Neuronal stem cell (in vitro differentiated cells): Measurements from ENCODE around the gene KCNIP4.

Experiments used
- DNase-seq: peaks from one replicate; pipeline ENCODE4 v3.0.0-alpha.2; 2013; ENCODE audit warnings: low spot score
- H2AFZ ChIP-seq: one replicate; pipeline ENCODE4 v1.6.1; 2013; ENCODE audit warnings: mild to moderate bottlenecking, low read length, inconsistent platforms
- H2AK5ac ChIP-seq: 2 replicates; pipeline ENCODE4 v1.6.1; 2013; ENCODE audit warnings: low read depth, mild to moderate bottlenecking, inconsistent platforms, low read length, moderate library complexity, mixed read lengths
- H2BK120ac ChIP-seq: 2 replicates; pipeline ENCODE4 v1.6.1; 2013; ENCODE audit warnings: low read depth, mild to moderate bottlenecking, inconsistent platforms, low read length, moderate library complexity, mixed read lengths
- H2BK12ac ChIP-seq: one replicate; pipeline ENCODE4 v1.6.1; 2013; ENCODE audit warnings: low read length, inconsistent platforms
- H2BK15ac ChIP-seq: 2 replicates; pipeline ENCODE4 v1.6.1; 2013; ENCODE audit warnings: mild to moderate bottlenecking, low read length, inconsistent platforms, mixed read lengths
- H2BK5ac ChIP-seq: one replicate; pipeline ENCODE4 v1.6.1; 2013; ENCODE audit warnings: inconsistent platforms, mild to moderate bottlenecking, low read length, moderate library complexity
- H3K14ac ChIP-seq: one replicate; pipeline ENCODE4 v1.6.1; 2013; ENCODE audit warnings: low read length, inconsistent platforms
- H3K18ac ChIP-seq: 2 replicates; pipeline ENCODE4 v1.6.1; 2013; ENCODE audit warnings: low read length, inconsistent platforms
- H3K23ac ChIP-seq: 2 replicates; pipeline ENCODE4 v1.6.1; 2013; ENCODE audit warnings: low read depth, mild to moderate bottlenecking, mixed read lengths, low read length, inconsistent platforms; ENCODE audit not compliant: poor library complexity
- H3K27ac ChIP-seq: replicated peaks from 3 replicates; pipeline ENCODE4 v1.5.1; 2013; ENCODE audit warnings: low read length, inconsistent platforms
- H3K27me3 ChIP-seq, 3 experiments: 2 replicates each; pipeline ENCODE4 v1.6.1; 2013; ENCODE audit warnings: low read length in 3 of 3, mild to moderate bottlenecking in 2 of 3, inconsistent platforms in 1 of 3, low read depth in 1 of 3, mixed read lengths in 1 of 3, moderate library complexity in 1 of 3; ENCODE audit not compliant: control insufficient read depth in 3 of 3, insufficient read depth in 3 of 3
- H3K36me3 ChIP-seq, 2 donors: replicated peaks in 1 of 2; 2 replicates each; pipeline ENCODE4 v1.6.1; 2013; ENCODE audit warnings: low read length in 2 of 2; ENCODE audit not compliant: control insufficient read depth in 2 of 2, insufficient read depth in 2 of 2
- H3K4ac ChIP-seq: 2 replicates; pipeline ENCODE4 v1.6.1; 2013; ENCODE audit warnings: inconsistent platforms, mild to moderate bottlenecking, low read length, moderate library complexity
- H3K4me1 ChIP-seq, 2 donors: 1 replicate in 1 of 2; 2 replicates in 1 of 2; pipeline ENCODE4 v1.6.1; 2013; ENCODE audit warnings: low read length in 2 of 2, low read depth in 1 of 2; ENCODE audit not compliant: control insufficient read depth in 2 of 2, insufficient read depth in 1 of 2
- H3K4me2 ChIP-seq: one replicate; pipeline ENCODE4 v1.6.1; 2013; ENCODE audit warnings: mild to moderate bottlenecking, low read length, inconsistent platforms; ENCODE audit not compliant: insufficient read depth, poor library complexity, severe bottlenecking
- H3K4me3 ChIP-seq, 2 donors: 2 replicates each; pipeline ENCODE4 v1.5.1; 2013; ENCODE audit warnings: low read length in 2 of 2, mild to moderate bottlenecking in 2 of 2, inconsistent platforms in 1 of 2, moderate library complexity in 1 of 2
- H3K79me1 ChIP-seq: one replicate; pipeline ENCODE4 v1.6.1; 2013; ENCODE audit warnings: low read depth, mild to moderate bottlenecking, inconsistent platforms, low read length, moderate library complexity
- H3K9ac ChIP-seq: one replicate; pipeline ENCODE4 v1.6.1; 2013; ENCODE audit warnings: mild to moderate bottlenecking, low read depth, low read length, inconsistent platforms; ENCODE audit not compliant: poor library complexity
- H3K9me3 ChIP-seq, 2 donors: replicated peaks in 1 of 2; 2 replicates each; pipeline versions ENCODE3 to v1.6.1; 2013; ENCODE audit warnings: low read length in 2 of 2, mild to moderate bottlenecking in 2 of 2, inconsistent platforms in 1 of 2, low read depth in 1 of 2, mixed read lengths in 1 of 2, moderate library complexity in 1 of 2; ENCODE audit not compliant: control insufficient read depth in 2 of 2, insufficient read depth in 1 of 2
- H4K8ac ChIP-seq: one replicate; pipeline ENCODE4 v1.6.1; 2013; ENCODE audit warnings: low read depth, mild to moderate bottlenecking, inconsistent platforms, low read length, moderate library complexity
- H4K91ac ChIP-seq: one replicate; pipeline ENCODE4 v1.6.1; 2013; ENCODE audit warnings: low read length, low read depth, mild to moderate bottlenecking, inconsistent platforms; ENCODE audit not compliant: poor library complexity
- WGBS, 2 donors: extraction: QIAGEN DNeasy Blood & Tissue Kit; methylation state at CpG; one replicate each; pipeline ENCODE4 v1.1.7; 2013; ENCODE audit warnings: missing lambda C conversion rate in 2 of 2, mixed read lengths in 1 of 2; ENCODE audit not compliant: insufficient read length in 2 of 2, insufficient replicate concordance in 1 of 2; ENCODE audit errors: extremely low coverage in 2 of 2; 5-methylcytosine and 5-hydroxymethylcytosine counted together

KCNIP4 gene

GRCh38 chr4:21991050-21991449, 42.5 kb upstream of the KCNIP4 start:
- Histone ChIP-seq H2BK5ac (no peak overlapping the region), H4K8ac (no peak overlapping the region), H3K23ac (no peak overlapping the region), H3K4me3 (no peak overlapping the region), H3K14ac (no peak overlapping the region), H3K4me1 (no peaks in the 10 kb centered on the region), H3K27me3 (no peaks in the 10 kb centered on the region), H3K18ac (no peak overlapping the region), H3K9ac (no peak overlapping the region), H3K9me3 (no peaks in the 10 kb centered on the region), H2BK15ac (no peak overlapping the region), H3K36me3 (no peaks in the 10 kb centered on the region), H2AFZ (no peak overlapping the region), H2BK12ac (no peak overlapping the region), H2BK120ac (no peak overlapping the region), H3K27ac (no peak overlapping the region), H3K4me2 (no peak overlapping the region), H2AK5ac (no peak overlapping the region), H4K91ac (no peak overlapping the region), H3K4ac (no peak overlapping the region), H3K79me1 (no peaks in the 10 kb centered on the region)
- no peak for DNase-seq
- WGBS, 2 donors = no CpG with 5 or more reads among the region's 2 CpGs

GRCh38 chr4:21989351-21989750, 40.8 kb upstream of the KCNIP4 start:
- WGBS, 2 donors = no CpG with 5 or more reads among the region's 1 CpG
- Histone ChIP-seq H2BK12ac (no peak overlapping the region), H3K4me1 (no peaks in the 10 kb centered on the region), H3K9ac (no peak overlapping the region), H3K23ac (no peak overlapping the region), H4K8ac (no peak overlapping the region), H2BK120ac (no peak overlapping the region), H3K4me3 (no peak overlapping the region), H2BK15ac (no peak overlapping the region), H3K27me3 (no peaks in the 10 kb centered on the region), H3K18ac (no peak overlapping the region), H4K91ac (no peak overlapping the region), H2AK5ac (no peak overlapping the region), H2BK5ac (no peak overlapping the region), H3K36me3 (no peaks in the 10 kb centered on the region), H3K14ac (no peak overlapping the region), H3K27ac (no peak overlapping the region), H3K9me3 (no peaks in the 10 kb centered on the region), H3K4ac (no peak overlapping the region), H2AFZ (no peak overlapping the region), H3K4me2 (no peak overlapping the region), H3K79me1 (no peaks in the 10 kb centered on the region)
- DNase-seq = no peak

DNA sequence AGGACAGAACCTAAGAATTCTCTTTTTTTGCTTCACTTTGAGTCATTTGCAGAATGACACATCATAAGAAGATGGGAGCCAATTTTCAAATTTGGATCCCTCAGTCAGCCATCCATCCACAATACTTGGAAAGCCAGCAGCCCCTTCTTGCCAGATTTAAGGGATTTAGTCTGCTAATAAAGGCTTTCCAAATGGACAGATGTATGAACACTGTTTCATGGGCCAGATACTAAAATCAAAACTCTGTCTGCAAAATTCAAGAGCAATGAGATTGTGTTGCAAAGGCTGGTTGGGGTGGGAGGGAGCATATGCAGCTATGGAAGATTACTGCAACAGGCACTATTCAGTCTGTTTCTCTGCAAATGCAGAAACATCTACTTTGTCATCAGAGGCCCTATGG, 37.7 kb upstream of the KCNIP4 start:
- no peak overlapping the region for H3K4me3 ChIP-seq
- no peaks in the 10 kb centered on the region for H3K36me3 ChIP-seq
- H3K4ac ChIP-seq = no peak overlapping the region
- H2BK12ac ChIP-seq = no peak overlapping the region
- H3K9me3 ChIP-seq = no peaks in the 10 kb centered on the region
- no peak overlapping the region for H2AFZ ChIP-seq
- H3K27ac ChIP-seq = no peak overlapping the region
- H2BK120ac ChIP-seq = no peak overlapping the region
- no peak overlapping the region for H2BK5ac ChIP-seq
- no peak overlapping the region for H3K14ac ChIP-seq
- H3K23ac ChIP-seq = no peak overlapping the region
- H3K4me2 ChIP-seq = no peak overlapping the region
- H2AK5ac ChIP-seq = no peak overlapping the region
- H3K18ac ChIP-seq = no peak overlapping the region
- H4K91ac ChIP-seq = no peak overlapping the region
- no peaks in the 10 kb centered on the region for H3K27me3 ChIP-seq
- no peak for DNase-seq
- H3K79me1 ChIP-seq = no peaks in the 10 kb centered on the region
- H4K8ac ChIP-seq = no peak overlapping the region
- H3K9ac ChIP-seq = no peak overlapping the region
- peaks cover 0 to 4% of the 10 kb centered on the region in 2 donors for H3K4me1 ChIP-seq
- no peak overlapping the region for H2BK15ac ChIP-seq

- Histone ChIP-seq H3K9me3 (no peaks in the 10 kb centered on the region), H3K79me1 (no peaks in the 10 kb centered on the region), H3K4me2 (no peak overlapping the region), H2BK15ac (no peak overlapping the region), H3K4me1 (peaks cover 0 to 4% of the 10 kb centered on the region in 2 donors), H3K14ac (no peak overlapping the region), H3K27ac (no peak overlapping the region), H3K4ac (no peak overlapping the region), H4K8ac (no peak overlapping the region), H3K18ac (no peak overlapping the region), H3K36me3 (no peaks in the 10 kb centered on the region), H2AK5ac (no peak overlapping the region), H3K9ac (no peak overlapping the region), H3K23ac (no peak overlapping the region), H3K4me3 (no peak overlapping the region), H3K27me3 (no peaks in the 10 kb centered on the region), H2AFZ (no peak overlapping the region), H2BK12ac (no peak overlapping the region), H2BK5ac (no peak overlapping the region), H4K91ac (no peak overlapping the region), H2BK120ac (no peak overlapping the region)
- peak; percentile 6 for DNase-seq
- no CpG with 5 or more reads among the region's 1 CpG for WGBS, 2 donors
These were observed 33.5 kb upstream of the KCNIP4 start for GRCh38 chr4:21982087-21982486.
